Measurements from ENCODE around the gene CDCA7. TPM values are rescaled to one million over a fixed set of nuclear protein-coding genes. Genes with fewer than 3 reads are reported as not detected.

The CDCA7 gene
- total and polyA plus RNA-seq, 10 donors, result 1.3 to 12.4 (median 2.8) TPM

DNA sequence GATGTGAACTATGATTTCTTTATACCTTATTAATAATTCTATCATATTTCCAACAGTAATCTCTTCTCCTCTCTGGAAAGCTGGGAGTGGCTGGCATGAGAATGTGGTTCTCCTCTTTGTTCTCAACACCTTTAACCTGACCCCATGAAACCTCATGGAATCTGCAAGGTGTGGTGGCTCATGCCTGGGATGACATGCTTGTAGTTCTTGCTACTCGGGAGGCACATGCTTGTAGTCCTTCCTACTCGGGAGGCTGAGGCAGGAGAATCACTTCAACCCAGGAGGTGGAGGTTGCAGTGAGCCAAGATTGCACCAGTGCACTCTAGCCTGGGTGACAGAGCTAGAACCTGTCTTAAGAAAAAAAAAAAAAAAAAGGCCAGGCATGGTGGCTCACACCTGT, 10.8 kb upstream of the CDCA7 start:
- no peaks in the 10 kb centered on the region for H3K4me1 ChIP-seq
- TF ChIP-seq POLR2AphosphoS5 (IDR thresholded peaks at IDR 0.05) (no peak), POLR2A (IDR thresholded peaks at IDR 0.05) (no peak)
- TF ChIP-seq, protein P1, sequence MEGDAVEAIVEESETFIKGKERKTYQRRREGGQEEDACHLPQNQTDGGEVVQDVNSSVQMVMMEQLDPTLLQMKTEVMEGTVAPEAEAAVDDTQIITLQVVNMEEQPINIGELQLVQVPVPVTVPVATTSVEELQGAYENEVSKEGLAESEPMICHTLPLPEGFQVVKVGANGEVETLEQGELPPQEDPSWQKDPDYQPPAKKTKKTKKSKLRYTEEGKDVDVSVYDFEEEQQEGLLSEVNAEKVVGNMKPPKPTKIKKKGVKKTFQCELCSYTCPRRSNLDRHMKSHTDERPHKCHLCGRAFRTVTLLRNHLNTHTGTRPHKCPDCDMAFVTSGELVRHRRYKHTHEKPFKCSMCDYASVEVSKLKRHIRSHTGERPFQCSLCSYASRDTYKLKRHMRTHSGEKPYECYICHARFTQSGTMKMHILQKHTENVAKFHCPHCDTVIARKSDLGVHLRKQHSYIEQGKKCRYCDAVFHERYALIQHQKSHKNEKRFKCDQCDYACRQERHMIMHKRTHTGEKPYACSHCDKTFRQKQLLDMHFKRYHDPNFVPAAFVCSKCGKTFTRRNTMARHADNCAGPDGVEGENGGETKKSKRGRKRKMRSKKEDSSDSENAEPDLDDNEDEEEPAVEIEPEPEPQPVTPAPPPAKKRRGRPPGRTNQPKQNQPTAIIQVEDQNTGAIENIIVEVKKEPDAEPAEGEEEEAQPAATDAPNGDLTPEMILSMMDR (IDR thresholded peaks at IDR 0.05 in 8 of 11, conservative IDR thresholded peaks at IDR 0.05 in 3 of 11), result no peak
- H3K27ac ChIP-seq, result no peak overlapping the region
- no peaks in the 10 kb centered on the region for H3K27me3 ChIP-seq (replicated peaks in 1 of 7)
- DNase-seq, result no peak
- intact Hi-C loops (cut with DNase I; ENCODE audit: low total_unique reads), result no loop called here
- WGBS, 5 donors, result 87 to 96% (median 90%) methylated on average over 2 of the region's 2 CpGs
- no peaks in the 10 kb centered on the region for H3K36me3 ChIP-seq
- H3K9me3 ChIP-seq, result peaks cover 0 to 34% (median 26%) of the 10 kb centered on the region in 8 donors
- H3K4me3 ChIP-seq, result no peak overlapping the region

DNA sequence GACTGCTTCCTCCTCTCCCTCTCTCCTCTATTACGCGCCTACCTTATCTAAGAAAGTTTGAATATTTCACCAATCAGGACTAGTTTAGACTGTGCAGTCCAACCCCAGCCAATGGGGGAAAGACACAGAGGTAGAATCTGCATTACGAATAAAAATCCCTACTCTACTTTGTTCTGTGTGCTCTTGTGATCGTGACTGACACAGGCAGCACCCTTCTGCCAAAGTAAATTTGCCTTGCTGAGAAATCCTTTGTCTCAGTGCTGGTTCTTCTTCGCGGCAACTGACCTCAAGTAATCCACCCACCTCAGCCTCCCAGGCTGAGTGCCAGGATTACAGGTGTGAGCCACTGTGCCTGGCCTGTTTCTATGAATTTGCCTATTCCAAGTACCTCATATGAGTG, 8.6 kb upstream of the CDCA7 start:
- intact Hi-C loops (cut with DNase I; ENCODE audit: low total_unique reads), result no loop called here
- H3K4me1 ChIP-seq, result no peaks in the 10 kb centered on the region
- peaks cover 0 to under 1% (median 0%) of the 10 kb centered on the region in 7 donors for H3K27me3 ChIP-seq (replicated peaks in 1 of 7)
- H3K27ac ChIP-seq, result no peak overlapping the region
- no peak overlapping the region for H3K4me3 ChIP-seq
- DNase-seq, result no peak
- TF ChIP-seq POLR2A (IDR thresholded peaks at IDR 0.05), result no peak
- no peak for TF ChIP-seq POLR2AphosphoS5 (IDR thresholded peaks at IDR 0.05)
- TF ChIP-seq, protein P1 (IDR thresholded peaks at IDR 0.05 in 8 of 11, conservative IDR thresholded peaks at IDR 0.05 in 3 of 11), result no peak
- 79 to 90% (median 82%) methylated on average over 6 of the region's 6 CpGs for WGBS, 5 donors
- H3K9me3 ChIP-seq, result peaks cover 0 to 34% (median 26%) of the 10 kb centered on the region in 8 donors
- no peaks in the 10 kb centered on the region for H3K36me3 ChIP-seq

DNA sequence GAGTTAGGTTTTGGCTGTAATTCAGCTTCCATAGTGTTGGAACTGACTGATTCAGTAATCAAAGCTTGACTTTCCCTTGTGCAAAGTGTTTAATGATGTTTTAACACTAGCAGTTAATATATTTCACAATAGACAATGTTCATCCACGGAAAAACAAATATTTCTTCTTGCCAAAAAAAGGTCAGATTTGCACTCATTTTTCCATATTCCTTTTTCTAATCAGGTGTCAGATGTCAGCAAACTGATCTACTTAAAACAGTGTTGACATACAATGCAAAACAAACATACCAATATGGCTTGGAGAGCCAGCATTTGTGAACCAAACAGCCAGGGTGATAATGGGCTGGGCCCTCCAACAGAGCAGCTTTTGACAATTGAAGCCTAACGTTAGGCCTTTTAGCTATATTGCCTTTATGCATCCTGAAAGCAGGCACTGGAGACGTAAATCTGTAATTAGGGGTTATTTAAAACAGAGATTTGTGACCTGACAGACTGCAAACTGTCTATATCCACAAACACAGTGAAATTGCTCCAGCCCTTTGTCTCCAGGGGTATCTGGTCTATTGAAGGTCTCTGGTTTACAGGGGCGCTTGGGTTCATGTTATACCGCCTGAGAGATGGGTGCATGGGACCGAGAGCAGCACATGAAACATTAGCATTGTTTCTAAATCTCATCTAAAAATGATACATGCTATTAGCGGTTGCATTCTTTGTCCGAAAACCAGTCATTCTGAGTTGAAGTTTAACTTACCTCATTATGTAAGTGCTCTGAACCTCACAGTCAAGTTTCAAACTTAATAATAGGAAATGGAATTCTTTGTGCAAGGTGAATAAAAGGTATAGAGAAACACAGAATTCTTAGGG, 7.1 kb upstream of the CDCA7 start:
- Histone ChIP-seq H3K9me3 (peaks cover 0 to 34% (median 26%) of the 10 kb centered on the region in 8 donors), H3K27ac (no peak overlapping the region), H3K36me3 (no peaks in the 10 kb centered on the region), H3K27me3 (replicated peaks in 1 of 7) (peaks cover 0 to 13% (median 0%) of the 10 kb centered on the region in 7 donors), H3K4me3 (no peak overlapping the region), H3K4me1 (no peaks in the 10 kb centered on the region)
- DNase-seq, result no peak
- TF ChIP-seq POLR2A (IDR thresholded peaks at IDR 0.05) (no peak), POLR2AphosphoS5 (IDR thresholded peaks at IDR 0.05) (no peak)
- TF ChIP-seq, protein P1 (IDR thresholded peaks at IDR 0.05 in 8 of 11, conservative IDR thresholded peaks at IDR 0.05 in 3 of 11), result no peak
- intact Hi-C loops (cut with DNase I; ENCODE audit: low total_unique reads), result no loop called here
- WGBS, 5 donors, result 87 to 93% (median 88%) methylated on average over 8 of the region's 8 CpGs

DNA sequence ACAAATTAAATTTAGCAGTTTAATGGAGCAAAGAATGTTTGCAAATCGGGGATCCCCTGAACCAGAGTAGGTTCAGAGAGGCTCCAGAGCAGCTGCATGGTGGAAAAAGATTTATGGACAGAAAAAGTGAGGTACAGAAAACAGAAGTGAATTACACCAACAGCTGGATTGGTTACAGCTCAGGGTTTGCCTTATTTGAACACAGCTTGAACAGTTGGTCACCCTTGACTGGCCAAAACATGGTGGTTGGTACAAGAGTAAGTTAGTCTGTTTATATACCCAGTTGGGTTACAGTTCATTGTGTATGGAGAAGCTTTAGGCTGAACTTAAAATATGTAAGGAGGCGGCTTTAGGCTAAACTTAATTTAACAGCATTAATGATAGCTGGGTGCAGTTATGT, 5.4 kb upstream of the CDCA7 start:
- 68 to 78% (median 74%) methylated on average over 2 of the region's 2 CpGs for WGBS, 5 donors
- Histone ChIP-seq H3K4me3 (no peak overlapping the region), H3K27me3 (replicated peaks in 1 of 7) (peaks cover 0 to 30% (median 14%) of the 10 kb centered on the region in 7 donors), H3K27ac (no peak overlapping the region), H3K36me3 (no peaks in the 10 kb centered on the region), H3K9me3 (peaks cover 0 to 34% (median 26%) of the 10 kb centered on the region in 8 donors), H3K4me1 (peaks cover 0 to 7% (median 6%) of the 10 kb centered on the region in 6 donors)
- intact Hi-C loops (cut with DNase I; ENCODE audit: low total_unique reads), result no loop called here
- no peak for TF ChIP-seq POLR2AphosphoS5 (IDR thresholded peaks at IDR 0.05)
- TF ChIP-seq, protein P1 (IDR thresholded peaks at IDR 0.05 in 8 of 11, conservative IDR thresholded peaks at IDR 0.05 in 3 of 11), result no peak
- TF ChIP-seq POLR2A (IDR thresholded peaks at IDR 0.05), result no peak
- DNase-seq, result no peak
